GM23338 (cell line): ENCODE results near the gene TTLL9. TPM values are rescaled to one million over a fixed set of nuclear protein-coding genes. Genes with fewer than 3 reads are reported as not detected.

ENCODE experiments used
- ATAC-seq: fragments of 200-7000 bp; cut with Tn5 transposase; 3 replicates; pipeline ENCODE4 v1.9.1; 2020
- DNase-seq: peaks from one replicate; pipeline ENCODE4 v3.0.0-alpha.2; 2015; ENCODE audit warnings: low spot score
- H2AFZ ChIP-seq: fragments of 200-600 bp; sonication (generic); 2 replicates; pipeline ENCODE4 v1.8.0; 2016; ENCODE audit warnings: antibody characterized with exemption, mild to moderate bottlenecking, moderate library complexity
- H3F3A ChIP-seq: fragments of 200-600 bp; sonication (generic); replicated peaks from 2 replicates; pipeline ENCODE4 v1.8.0; 2017; ENCODE audit warnings: antibody characterized with exemption, mixed run types, low read depth
- H3K27ac ChIP-seq: fragments of 200-600 bp; sonication (generic); 2 replicates; pipeline ENCODE4 v1.6.1; 2016; ENCODE audit warnings: low read depth
- H3K27me3 ChIP-seq: fragments of 200-600 bp; sonication (generic); 2 replicates; pipeline ENCODE4 v1.8.0; 2016; ENCODE audit warnings: mild to moderate bottlenecking, mixed run types, moderate library complexity; ENCODE audit not compliant: insufficient read depth
- H3K36me3 ChIP-seq: fragments of 200-600 bp; sonication (generic); 2 replicates; pipeline ENCODE4 v1.8.0; 2016; ENCODE audit warnings: mild to moderate bottlenecking; ENCODE audit not compliant: insufficient read depth
- H3K4me1 ChIP-seq: fragments of 200-600 bp; sonication (generic); 2 replicates; pipeline ENCODE4 v1.8.0; 2016; ENCODE audit warnings: mild to moderate bottlenecking, moderate library complexity; ENCODE audit not compliant: insufficient read depth
- H3K4me2 ChIP-seq: fragments of 200-600 bp; sonication (generic); 2 replicates; pipeline ENCODE4 v1.7.1; 2017; ENCODE audit warnings: mixed run types
- H3K4me3 ChIP-seq: fragments of 200-600 bp; sonication (generic); 2 replicates; pipeline ENCODE4 v1.6.1; 2016; ENCODE audit warnings: mixed run types
- H3K79me2 ChIP-seq: fragments of 200-600 bp; sonication (generic); replicated peaks from 2 replicates; pipeline ENCODE4 v1.8.0; 2017; ENCODE audit warnings: mild to moderate bottlenecking; ENCODE audit not compliant: insufficient read depth
- H3K9me2 ChIP-seq: fragments of 200-600 bp; sonication (generic); 2 replicates; pipeline ENCODE4 v1.8.0; 2017; ENCODE audit not compliant: insufficient read depth
- H4K20me1 ChIP-seq: fragments of 200-600 bp; sonication (generic); replicated peaks from 2 replicates; pipeline ENCODE4 v1.8.0; 2017; ENCODE audit warnings: mild to moderate bottlenecking; ENCODE audit not compliant: insufficient read depth
- H3K27ac Mint-ChIP-seq: 2 replicates; pipeline ENCODE4 v1.8.0; 2020; ENCODE audit warnings: inconsistent platforms, mild to moderate bottlenecking, moderate library complexity, mixed read lengths
- H3K27me3 Mint-ChIP-seq: 3 replicates; pipeline ENCODE4 v1.8.0; 2022; ENCODE audit warnings: low read depth, mild to moderate bottlenecking, moderate library complexity, mixed read lengths, inconsistent platforms; ENCODE audit not compliant: insufficient read depth, poor library complexity
- H3K36me3 Mint-ChIP-seq: 3 replicates; pipeline ENCODE4 v1.8.0; 2021; ENCODE audit warnings: low read depth, mild to moderate bottlenecking, inconsistent platforms, moderate library complexity, mixed read lengths
- H3K4me1 Mint-ChIP-seq: 3 replicates; pipeline ENCODE4 v1.8.0; 2020; ENCODE audit warnings: mild to moderate bottlenecking, inconsistent platforms, mixed read lengths
- H3K4me3 Mint-ChIP-seq: 3 replicates; pipeline ENCODE4 v1.8.0; 2021; ENCODE audit warnings: moderate library complexity, mild to moderate bottlenecking, inconsistent platforms, mixed read lengths
- H3K9me3 Mint-ChIP-seq: 3 replicates; pipeline ENCODE4 v1.8.0; 2020; ENCODE audit warnings: moderate library complexity, mild to moderate bottlenecking, inconsistent platforms, mixed read lengths
- ETS1 ChIP-seq: IDR thresholded peaks from 2 replicates; pipeline ENCODE4 v1.6.1; 2016; ENCODE audit warnings: antibody characterized with exemption
- EZH2 ChIP-seq: fragments of 200-600 bp; sonication (generic); IDR thresholded peaks from one replicate; pipeline ENCODE4 v1.8.0; 2017; ENCODE audit warnings: antibody characterized with exemption, mild to moderate bottlenecking, low read depth; ENCODE audit not compliant: unreplicated experiment
- EZH2phosphoT487 ChIP-seq: fragments of 200-600 bp; sonication (generic); IDR thresholded peaks from one replicate; pipeline ENCODE4 v1.8.1; 2018; ENCODE audit warnings: antibody characterized with exemption; ENCODE audit not compliant: unreplicated experiment
- POLR2AphosphoS5 ChIP-seq: IDR thresholded peaks from 2 replicates; pipeline ENCODE4 v1.6.1; 2016; ENCODE audit warnings: antibody characterized with exemption, low read depth
- STAT1 ChIP-seq: IDR thresholded peaks from one replicate; pipeline ENCODE4 v1.6.1; 2016; ENCODE audit warnings: antibody characterized with exemption; ENCODE audit not compliant: unreplicated experiment
- ZNF114 ChIP-seq: fragments of 250-450 bp; sonication (Bioruptor Pico); IDR thresholded peaks from 2 replicates; pipeline ENCODE4 v1.5.0; 2020; ENCODE audit warnings: mild to moderate bottlenecking, moderate library complexity
- ZNF331 ChIP-seq: fragments of 250-450 bp; sonication (Bioruptor Pico); IDR thresholded peaks from 2 replicates; pipeline ENCODE4 v1.5.0; 2020; ENCODE audit warnings: low read depth, mild to moderate bottlenecking, moderate library complexity
- polyA plus RNA-seq: library from polyadenylated mRNA; unstranded; fragments of >200 nt; fragmentation: Nextera tagmentation; extraction: Ambion mirVana; gene quantifications from 2 replicates; pipeline ENCODE4 v1.2.1, GENCODE V29; 2016
- total RNA-seq: library from RNA; depleted of rRNA; stranded (reverse); fragments of >200 nt; shearing (Covaris generic); gene quantifications from 2 replicates; pipeline ENCODE4 v1.2.3, GENCODE V29; 2014

Gene TTLL9
- total and polyA plus RNA-seq, 2 experiments from 2014 or later = not detected

GRCh38 chr20:31861385-31862156 is 8.9 kb upstream of the TTLL9 start:
- no peaks in the 10 kb centered on the region for H3K36me3 Mint-ChIP-seq

GRCh38 chr20:31862157-31862470 is 8.3 kb upstream of the TTLL9 start:
- no peak overlapping the region for H3K27ac ChIP-seq
- Mint-ChIP-seq H3K4me3 (peak overlapping the region; percentile 84), H3K4me1 (peaks cover 11% of the 10 kb centered on the region; the same call in 2 of the 3 replicates), H3K36me3 (no peaks in the 10 kb centered on the region; the same call in 2 of the 3 replicates), H3K27ac (peak overlapping the region; percentile 68; the same call in 1 of the 2 replicates), H3K27me3 (peaks cover 30% of the 10 kb centered on the region), H3K9me3 (peaks cover 43% of the 10 kb centered on the region; the same call in 2 of the 3 replicates)
- H3K4me3 ChIP-seq = peak overlapping the region; percentile 98
- H3K4me1 ChIP-seq = peaks cover 21% of the 10 kb centered on the region; the same call in 1 of the 2 replicates
- peaks cover 48% of the 10 kb centered on the region for H3K27me3 ChIP-seq
- DNase-seq = no peak
- peak overlapping the region; percentile 72 for H2AFZ ChIP-seq
- no peak for ATAC-seq
- H3K36me3 ChIP-seq = no peaks in the 10 kb centered on the region
- H3K4me2 ChIP-seq = peak overlapping the region; percentile 100
- no peaks in the 10 kb centered on the region for H3K9me2 ChIP-seq
- TF ChIP-seq ZNF331 (CRISPR knock-in tag) (no peak), ZNF114 (no peak), ETS1 (no peak)
- no peaks in the 10 kb centered on the region; the same call in none of the 2 replicates for H4K20me1 ChIP-seq
- peaks cover 24% of the 10 kb centered on the region for H3F3A ChIP-seq
- no peaks in the 10 kb centered on the region for H3K79me2 ChIP-seq

More at GRCh38 chr20:31861385-31862156, 8.9 kb upstream of the TTLL9 start:
- DNase-seq = peak; percentile 97
- Histone ChIP-seq H4K20me1 (no peaks in the 10 kb centered on the region; the same call in none of the 2 replicates), H2AFZ (peak overlapping the region; percentile 100), H3K9me2 (no peaks in the 10 kb centered on the region), H3K4me3 (peak overlapping the region; percentile 98), H3K4me2 (peak overlapping the region; percentile 100), H3K79me2 (no peaks in the 10 kb centered on the region), H3K27ac (0 out of 2 replicates have a peak overlapping the region, but pooled peaks have one; percentile 28), H3F3A (peaks cover 24% of the 10 kb centered on the region), H3K27me3 (peaks cover 47% of the 10 kb centered on the region), H3K36me3 (no peaks in the 10 kb centered on the region), H3K4me1 (peaks cover 24% of the 10 kb centered on the region; the same call in 1 of the 2 replicates)
- Mint-ChIP-seq H3K4me3 (peak overlapping the region; percentile 84), H3K9me3 (peaks cover 38% of the 10 kb centered on the region; the same call in 2 of the 3 replicates), H3K27me3 (peaks cover 30% of the 10 kb centered on the region), H3K4me1 (peaks cover 11% of the 10 kb centered on the region; the same call in 2 of the 3 replicates), H3K27ac (peak overlapping the region; percentile 68)
- TF ChIP-seq POLR2AphosphoS5 = peak; percentile 63
- TF ChIP-seq STAT1 = no peak
- ATAC-seq = peak; percentile 77

DNA sequence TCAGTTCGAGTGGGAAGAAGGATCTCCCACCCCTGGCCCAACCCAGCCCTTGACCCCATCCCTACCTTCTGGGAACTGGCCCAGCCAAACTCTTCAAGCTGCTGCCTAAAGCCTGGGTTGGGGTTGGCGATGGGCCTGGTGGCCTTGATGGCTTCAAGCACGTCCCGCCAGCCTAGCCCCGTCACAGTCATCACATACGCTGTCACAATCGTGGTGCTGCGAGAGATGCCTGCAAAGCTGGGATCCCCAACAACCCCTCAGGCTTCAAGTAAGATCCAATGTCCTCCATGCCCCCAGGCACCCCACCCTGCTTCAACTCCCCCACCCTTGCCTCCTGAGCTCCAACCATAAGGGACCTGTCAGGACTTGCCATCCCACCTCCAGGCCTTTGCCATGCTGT is 7.9 kb upstream of the TTLL9 start:
- H3K9me2 ChIP-seq = no peaks in the 10 kb centered on the region

More for the DNA sequence above, 7.9 kb upstream of the TTLL9 start:
- no peaks in the 10 kb centered on the region for H3K79me2 ChIP-seq
- H2AFZ ChIP-seq = peak overlapping the region; percentile 72; the same call in 1 of the 2 replicates
- H3K27me3 ChIP-seq = peaks cover 50% of the 10 kb centered on the region
- no peaks in the 10 kb centered on the region; the same call in none of the 2 replicates for H4K20me1 ChIP-seq
- Mint-ChIP-seq H3K27ac (no peak overlapping the region), H3K4me3 (peak overlapping the region; percentile 84), H3K9me3 (peaks cover 43% of the 10 kb centered on the region; the same call in 2 of the 3 replicates), H3K27me3 (peaks cover 30% of the 10 kb centered on the region), H3K36me3 (no peaks in the 10 kb centered on the region; the same call in 2 of the 3 replicates), H3K4me1 (peaks cover 11% of the 10 kb centered on the region; the same call in 2 of the 3 replicates)
- peak overlapping the region; percentile 100 for H3K4me2 ChIP-seq
- H3F3A ChIP-seq = peaks cover 26% of the 10 kb centered on the region
- no peak overlapping the region for H3K27ac ChIP-seq
- TF ChIP-seq EZH2 (no peak), EZH2phosphoT487 (no peak)
- ATAC-seq = no peak
- peak overlapping the region; percentile 98 for H3K4me3 ChIP-seq
- peaks cover 21% of the 10 kb centered on the region; the same call in 1 of the 2 replicates for H3K4me1 ChIP-seq
- no peak for DNase-seq
- no peaks in the 10 kb centered on the region for H3K36me3 ChIP-seq
